HL-60/S4 treated with phorbol 12-myristate 13-acetate at 8.2 ng/mL for 4 days and 3 days (cell line): Measurements from ENCODE around the gene KMT5C.

Experiments
- in situ Hi-C: fragments of 300-500 bp; cut with MboI; formaldehyde crosslinking; loops from 2 replicates; pipeline ENCODE4 v1.15.0; 2022; ENCODE audit warnings: low sequenced_read_pairs

The KMT5C gene

GRCh38 chr19:55366790-55367189 lies 27.1 kb downstream of the KMT5C start:
- in situ Hi-C loops: no loop called here

GRCh38 chr19:55368106-55368505 lies 28.4 kb downstream of the KMT5C start:
- in situ Hi-C loops: no loop called here

GRCh38 chr19:55368701-55369563 lies 29.3 kb downstream of the KMT5C start:
- in situ Hi-C loops: no loop called here

GRCh38 chr19:55369653-55370304 lies 30.1 kb downstream of the KMT5C start:
- in situ Hi-C loops: no loop called here

- in situ Hi-C loops: no loop called here
These were observed 30.8 kb downstream of the KMT5C start, which contains the start of gene IL11 for GRCh38 chr19:55370305-55370988. IL11 (minus strand) TSS chr19:55370463; CDS start chr19:55370310, 153 bp downstream.

GRCh38 chr19:55372316-55373081 lies 32.8 kb downstream of the KMT5C start:
- in situ Hi-C loops: no loop called here

GRCh38 chr19:55373306-55373992 lies 33.8 kb downstream of the KMT5C start:
- in situ Hi-C loops: no loop called here

GRCh38 chr19:55373993-55374757 lies 34.5 kb downstream of the KMT5C start:
- in situ Hi-C loops: no loop called here

- in situ Hi-C loops: no loop called here
These were observed 36.7 kb downstream of the KMT5C start, which contains the start of gene TMEM190 for GRCh38 chr19:55376241-55376933. TMEM190 (plus strand) TSS chr19:55376826; CDS start chr19:55376854, 28 bp downstream.

- in situ Hi-C loops: no loop called here
These were observed 37.9 kb downstream of the KMT5C start for GRCh38 chr19:55377356-55378131.

- in situ Hi-C loops: no loop called here
These were observed 39.5 kb downstream of the KMT5C start for GRCh38 chr19:55379174-55379573.

- in situ Hi-C loops: no loop called here
These were observed 42.3 kb downstream of the KMT5C start for GRCh38 chr19:55382013-55382412.

- in situ Hi-C loops: no loop called here
These were observed 42.9 kb downstream of the KMT5C start for GRCh38 chr19:55382522-55383054.

- in situ Hi-C loops: no loop called here
These were observed 43.8 kb downstream of the KMT5C start for GRCh38 chr19:55383279-55384130.

GRCh38 chr19:55384131-55384919 lies 44.6 kb downstream of the KMT5C start, which contains the start of gene TMEM238:
TMEM238 (minus strand) TSS chr19:55384292; CDS start chr19:55384259, 33 bp downstream.
- in situ Hi-C loops: no loop called here
